B cell (primary cell): ENCODE results near the gene LYRM9.

ENCODE experiments used
- CTCF ChIP-seq: fragments of 200-600 bp; IDR thresholded peaks from one replicate; pipeline ENCODE4 v1.8.0; 2022; ENCODE audit warnings: antibody characterized with exemption, mild to moderate bottlenecking
- EZH2 ChIP-seq: IDR thresholded peaks from 2 replicates; pipeline ENCODE4 v1.6.1; 2012; ENCODE audit warnings: borderline replicate concordance, low read depth, mild to moderate bottlenecking, moderate library complexity, low read length; ENCODE audit not compliant: insufficient read depth, poor library complexity, severe bottlenecking

- TF ChIP-seq CTCF: no peak
- no peak for TF ChIP-seq EZH2
Measured at GRCh38 chr17:27856676-27857432, 36.3 kb downstream of the LYRM9 start.
